Peyer's patch (tissue), 4 donors: ENCODE results near the gene EGR4.

Source experiments
- CTCF ChIP-seq, 6 experiments: fragments of 450-650 bp in 4 of 6; fragments of 200-600 bp in 2 of 6; sonication (generic) in 1 of 6; IDR thresholded peaks; one replicate each; pipeline ENCODE4 v1.5.1; 2017 to 2019; ENCODE audit warnings: antibody characterized with exemption in 6 of 6, mild to moderate bottlenecking in 3 of 6, moderate library complexity in 1 of 6
- POLR2A ChIP-seq, 2 donors: fragments of 450-650 bp; IDR thresholded peaks; one replicate each; pipeline ENCODE4 v1.5.1; 2017; ENCODE audit warnings: antibody characterized with exemption in 2 of 2, mild to moderate bottlenecking in 2 of 2, moderate library complexity in 2 of 2

- TF ChIP-seq CTCF (IDR thresholded peaks at IDR 0.05) (no peak), POLR2A (IDR thresholded peaks at IDR 0.05) (no peak)
Measured at GRCh38 chr2:73255907-73256617, 37.3 kb downstream of the EGR4 start.
